ENCODE data around the gene ONECUT1.

- TF ChIP-seq TAF1 (IDR thresholded peaks at IDR 0.05; ENCODE audit: low read depth, low read length) (no peak), CBX5 (IDR thresholded peaks at IDR 0.05; ENCODE audit: low read depth, low read length) (no peak), NRF1 (IDR thresholded peaks at IDR 0.05; ENCODE audit: low read depth, low read length) (no peak), CTCF (IDR thresholded peaks at IDR 0.05; ENCODE audit: control extremely low read depth in 1 of 3, insufficient read depth in 1 of 3, low read depth in 1 of 3, low read length in 3 of 3) (no peak)
Measured at GRCh38 chr15:52710050-52710707, 80.0 kb downstream of the ONECUT1 start.
